Measurements from ENCODE around the gene RNF223.

GRCh38 chr1:1115136-1115785 lies 41.2 kb upstream of the RNF223 start:
- TF ChIP-seq CTCF (IDR thresholded peaks at IDR 0.05) (no peak), NR3C1 (IDR thresholded peaks at IDR 0.05) (no peak), KDM1A (IDR thresholded peaks at IDR 0.05; ENCODE audit: low read depth) (no peak), EP300 (IDR thresholded peaks at IDR 0.05) (no peak), ZNF302 (CRISPR knock-in tag; IDR thresholded peaks at IDR 0.05) (no peak), ZC3H11A (IDR thresholded peaks at IDR 0.05) (no peak), ELK1 (IDR thresholded peaks at IDR 0.05; ENCODE audit: low read depth, low read length) (no peak)
